Right ventricle myocardium inferior (tissue), 1 donor: ENCODE data around the gene PTPRN2. TPM values are rescaled to one million over a fixed set of nuclear protein-coding genes. Genes with fewer than 3 reads are reported as not detected.

Experiments used
- ATAC-seq: fragments of 200-7000 bp; cut with Tn5 transposase; one replicate; pipeline ENCODE4 v1.9.1; 2020; ENCODE audit warnings: mild to moderate bottlenecking, moderate library complexity
- DNase-seq: peaks from one replicate; pipeline ENCODE4 v3.0.0; 2021; ENCODE audit errors: missing footprints
- intact Hi-C: fragments of 100-400 bp; cut with DNase I; formaldehyde crosslinking; loops from one replicate; pipeline ENCODE4 v1.11.0; 2022
- total RNA-seq: library from RNA; stranded (reverse); fragmentation: NEBNext Ultra II Directional; extraction: Animal tissue kit (Norgen Biotek cat#: 25700); gene quantifications from one replicate; pipeline ENCODE4 v1.2.1, GENCODE V29; 2021
- donor health status: DM: no; HTN: yes; CAD: no; lungs with severe emphysema.

The PTPRN2 gene
- total RNA-seq, 1 donor from 2014 or later = 1.6 TPM

DNA sequence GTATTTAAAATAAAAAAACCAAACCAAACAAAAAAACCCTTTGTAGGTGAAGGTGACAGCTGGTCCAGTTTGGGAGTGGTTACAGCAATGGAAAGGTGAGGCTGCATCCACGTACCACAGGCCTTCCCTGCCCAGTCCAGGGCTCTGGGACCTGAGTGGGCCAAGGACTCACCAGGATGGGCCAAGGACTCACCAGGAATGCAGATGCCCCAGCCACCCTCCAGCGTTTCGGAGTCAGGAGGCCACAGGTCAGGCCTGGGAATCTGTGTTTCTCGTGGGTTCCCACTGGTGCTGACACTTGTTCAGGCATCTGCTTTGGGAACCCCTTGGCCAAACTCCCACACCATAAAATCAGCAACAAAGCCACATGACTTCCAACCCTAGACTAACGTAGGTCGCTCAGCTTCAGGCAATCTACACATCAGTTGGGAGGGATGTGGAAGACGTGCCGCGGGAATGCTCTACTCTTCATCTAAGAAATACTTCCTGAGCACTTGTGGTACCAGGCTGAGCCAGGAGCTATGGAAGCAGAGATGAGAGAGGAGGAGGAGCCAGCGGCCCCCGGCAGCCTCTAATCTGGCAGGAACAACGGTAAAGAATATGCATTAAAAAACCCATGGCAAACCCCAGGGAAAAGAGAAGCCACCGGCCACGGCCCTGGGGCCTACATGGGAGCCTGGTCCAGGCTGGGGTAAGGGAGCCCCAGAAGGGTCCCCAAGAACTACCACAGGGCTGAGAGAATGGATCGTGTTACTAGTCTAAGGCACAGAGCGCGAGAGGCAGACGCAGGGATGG is 473.4 kb downstream of the PTPRN2 start:
- intact Hi-C loops = no loop called here
- DNase-seq = no peak
- no peak for ATAC-seq

DNA sequence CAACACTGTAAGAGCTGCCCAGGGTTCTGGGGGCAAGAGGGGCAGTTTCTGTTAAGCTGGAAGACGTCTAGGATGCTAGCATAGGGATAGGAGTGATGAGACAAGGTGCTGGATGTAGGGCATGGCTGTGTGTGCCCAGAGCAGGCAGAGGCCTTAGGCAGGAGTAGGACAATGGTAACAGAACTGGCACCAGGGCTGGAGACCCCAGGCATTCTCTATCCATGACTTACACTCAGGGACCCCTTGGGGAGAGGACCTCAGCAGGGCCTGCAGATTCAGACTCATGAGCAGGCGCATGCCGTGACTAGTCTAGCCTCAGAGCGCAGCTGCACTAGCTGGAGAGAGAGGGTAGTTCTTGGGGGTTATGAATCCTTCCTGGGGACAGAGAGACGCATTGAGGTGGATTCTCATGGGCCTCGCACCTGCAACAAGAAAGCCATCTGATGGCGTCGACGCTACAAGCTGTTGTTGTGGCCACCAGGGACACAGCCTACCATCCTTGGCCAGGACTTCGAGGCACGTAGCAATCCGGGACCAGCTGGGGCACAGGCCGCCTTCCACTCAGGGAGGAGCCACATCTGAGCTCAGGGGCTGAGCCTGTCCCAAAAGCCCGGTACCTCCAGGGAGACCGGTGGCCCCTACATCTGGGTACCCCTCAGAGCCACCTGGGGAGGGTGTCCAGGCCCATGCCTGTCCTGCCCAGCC is 474.1 kb downstream of the PTPRN2 start:
- no peak for ATAC-seq
- DNase-seq = no peak
- intact Hi-C loops = no loop called here

DNA sequence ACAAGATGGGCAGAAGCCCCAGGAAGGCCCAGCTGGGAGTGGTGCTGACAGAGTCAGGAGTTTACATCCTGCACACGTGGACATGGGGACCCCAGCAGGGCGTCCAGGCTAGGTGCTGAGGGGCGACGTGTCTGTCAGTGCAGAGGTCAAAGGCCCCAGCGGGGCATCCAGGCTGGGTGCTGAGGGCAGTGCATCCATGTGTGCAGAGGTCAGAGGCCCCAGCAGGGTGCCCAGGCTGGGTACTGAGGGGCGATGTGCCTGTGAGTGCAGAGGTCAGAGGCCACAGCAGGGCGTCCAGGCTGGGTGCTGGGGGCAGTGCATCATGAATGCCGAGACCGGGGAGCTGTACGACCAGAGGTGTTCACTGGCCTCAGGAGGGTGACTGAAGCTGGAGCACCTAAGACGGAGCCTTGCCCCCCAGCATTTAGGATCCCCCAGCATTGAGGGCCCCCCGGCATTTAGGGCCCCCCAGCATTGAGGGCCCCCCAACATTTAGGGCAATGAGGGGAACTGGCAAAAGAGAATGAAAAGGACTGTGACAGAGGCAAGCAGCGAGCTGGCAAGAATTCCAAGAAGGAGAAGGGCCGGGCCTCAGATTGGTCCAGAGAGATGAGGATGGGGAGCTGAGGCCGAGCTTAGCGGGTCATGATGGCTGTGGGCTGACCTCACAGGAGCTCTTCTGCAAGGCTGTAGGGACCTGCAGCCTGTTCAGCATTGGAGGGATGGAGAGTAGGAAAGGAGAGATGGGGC is 474.9 kb downstream of the PTPRN2 start:
- intact Hi-C loops = no loop called here
- DNase-seq (no peak), ATAC-seq (no peak)

DNA sequence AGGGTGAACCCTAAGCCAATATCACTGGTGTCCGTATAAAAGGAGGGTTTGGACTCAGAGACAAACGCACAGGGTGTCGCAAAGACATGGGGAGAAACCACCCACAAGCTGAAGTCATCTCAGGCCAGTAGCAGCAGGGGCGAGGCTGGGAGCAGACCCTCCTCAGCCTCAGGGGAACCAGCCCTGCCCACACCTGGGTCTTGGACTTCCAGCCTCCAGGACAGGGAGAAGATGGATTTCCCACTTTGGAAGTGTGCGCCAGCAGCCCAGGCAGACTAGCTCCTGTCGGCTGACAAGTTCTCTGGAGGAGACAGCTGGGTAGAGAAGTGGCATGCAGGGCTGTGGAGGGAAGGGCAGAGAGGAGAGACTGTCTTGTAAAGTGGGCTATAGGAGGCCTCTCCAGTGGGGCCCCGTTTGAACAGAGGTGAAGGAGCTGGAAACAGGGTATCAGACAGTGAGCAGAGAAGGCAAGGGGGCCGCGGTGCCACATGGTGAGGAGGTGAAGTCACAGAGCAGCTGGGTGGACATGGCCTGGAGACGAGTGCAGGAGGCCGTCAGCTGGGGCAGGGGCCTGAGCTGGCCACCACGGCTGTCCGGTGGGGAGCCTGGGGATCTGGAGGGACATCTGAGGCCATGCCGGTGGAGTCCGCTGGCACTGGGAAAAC is 475.6 kb downstream of the PTPRN2 start:
- DNase-seq = no peak
- intact Hi-C loops = no loop called here
- ATAC-seq = no peak

DNA sequence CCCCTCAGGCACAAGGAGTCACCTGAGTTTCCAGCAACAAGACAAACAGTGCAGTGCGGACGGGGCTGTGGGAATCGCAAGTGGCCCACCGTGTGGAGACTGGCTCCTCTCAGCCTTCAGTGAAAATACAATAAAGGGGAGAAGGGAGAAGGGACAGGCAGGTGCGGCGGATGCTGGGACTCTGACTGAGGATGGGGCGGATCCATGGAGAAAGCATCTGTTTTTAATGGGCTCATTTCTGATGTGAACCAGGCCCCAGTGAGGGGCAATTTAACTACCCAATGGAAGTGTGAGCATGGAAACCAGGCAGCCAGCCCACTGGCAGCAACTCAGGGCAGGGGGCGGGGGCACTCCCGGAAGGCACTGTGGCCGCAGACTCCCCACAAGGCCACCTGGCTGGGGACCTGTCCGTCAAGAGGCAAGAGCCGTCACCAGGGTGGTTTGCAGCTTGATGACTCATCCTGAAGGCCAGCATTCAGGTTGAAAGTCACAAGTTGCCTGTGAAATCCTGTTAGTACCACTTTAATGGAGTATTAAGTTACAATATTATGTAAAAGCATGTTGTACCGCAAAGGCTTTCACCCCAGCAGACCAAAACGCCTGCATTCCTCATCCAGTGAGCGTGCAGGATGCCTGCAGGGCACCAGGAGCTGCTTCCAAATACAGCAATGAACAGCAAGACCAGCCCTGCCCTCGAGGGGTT is 476.4 kb downstream of the PTPRN2 start:
- intact Hi-C loops = no loop called here
- ATAC-seq (no peak), DNase-seq (no peak)

DNA sequence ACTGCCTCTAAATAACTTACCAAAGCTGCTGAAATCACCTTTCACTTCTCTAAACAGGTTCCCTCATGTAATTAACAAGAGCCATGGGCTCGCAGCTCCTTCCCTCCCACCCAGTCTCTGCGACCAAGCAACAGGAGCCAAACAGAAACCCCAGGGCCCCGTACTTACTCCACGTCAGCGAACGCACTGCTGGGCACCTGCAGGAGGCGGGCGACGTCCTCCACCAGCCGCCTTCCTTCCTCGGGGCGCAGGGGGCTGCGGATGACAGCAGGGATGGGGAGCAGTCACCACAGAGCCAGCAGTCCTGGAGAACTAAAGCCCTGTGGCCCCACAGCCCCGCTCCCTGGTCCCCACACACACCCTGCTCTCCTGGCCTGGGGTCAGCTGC is 477.0 kb downstream of the PTPRN2 start:
- DNase-seq (no peak), ATAC-seq (no peak)
- intact Hi-C loops = no loop called here

DNA sequence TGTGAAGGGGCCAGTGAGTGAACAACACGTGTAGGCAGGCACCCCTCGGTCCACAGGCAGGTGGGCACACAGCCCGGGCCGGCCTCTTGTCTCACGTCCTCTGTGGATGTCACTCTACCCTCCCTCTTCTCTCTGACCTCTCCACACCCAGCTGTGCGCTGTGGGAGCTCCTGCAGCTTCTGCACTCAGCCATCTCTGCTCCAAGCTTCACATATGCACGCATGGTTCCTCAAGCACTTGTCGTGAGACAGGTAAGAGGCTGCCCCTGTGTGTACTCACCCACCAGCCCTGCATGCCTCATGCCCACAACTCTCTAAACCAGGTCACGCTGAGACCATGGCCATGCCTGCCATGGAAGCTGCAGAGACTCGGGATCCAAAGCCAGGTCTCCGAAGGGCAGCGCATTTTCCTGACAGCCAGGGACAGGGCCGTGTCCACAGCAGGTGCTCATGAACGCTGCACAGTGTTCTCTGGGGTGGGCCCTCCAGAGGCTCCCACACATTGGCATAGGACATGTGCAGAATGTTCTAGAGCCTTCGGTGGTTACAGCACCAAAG is 477.5 kb downstream of the PTPRN2 start:
- no peak for ATAC-seq
- intact Hi-C loops = no loop called here
- no peak for DNase-seq

DNA sequence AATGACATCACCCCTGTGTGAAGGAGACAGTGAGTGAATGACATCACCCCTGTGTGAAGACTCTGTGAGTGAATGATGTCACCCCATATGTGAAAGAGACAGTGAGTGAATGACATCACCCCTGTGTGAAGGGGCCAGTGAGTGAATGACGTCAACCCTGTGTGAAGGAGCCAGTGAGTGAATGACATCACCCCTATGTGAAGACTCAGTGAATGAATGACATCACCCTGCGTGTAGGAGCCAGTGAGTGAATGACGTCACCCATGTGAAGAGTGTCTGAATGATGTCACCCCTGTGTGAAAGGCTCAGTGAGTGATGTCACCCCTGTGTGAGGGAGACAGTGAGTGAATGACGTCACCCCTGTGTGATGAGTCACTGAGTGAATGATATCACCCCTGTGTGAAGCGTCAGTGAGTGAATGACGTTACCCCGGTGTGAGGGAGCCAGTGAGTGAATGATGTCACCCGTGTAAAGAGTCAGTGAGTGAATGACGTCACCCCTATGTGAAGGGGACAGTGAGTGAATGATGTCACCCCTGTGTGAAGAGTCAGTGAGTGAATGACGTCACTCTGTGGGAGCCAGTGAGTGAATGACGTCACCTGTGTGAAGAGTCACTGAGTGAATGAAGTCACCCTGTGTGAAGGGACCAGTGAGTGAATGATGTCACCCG is 478.1 kb downstream of the PTPRN2 start:
- DNase-seq = no peak
- intact Hi-C loops = no loop called here
- no peak for ATAC-seq

DNA sequence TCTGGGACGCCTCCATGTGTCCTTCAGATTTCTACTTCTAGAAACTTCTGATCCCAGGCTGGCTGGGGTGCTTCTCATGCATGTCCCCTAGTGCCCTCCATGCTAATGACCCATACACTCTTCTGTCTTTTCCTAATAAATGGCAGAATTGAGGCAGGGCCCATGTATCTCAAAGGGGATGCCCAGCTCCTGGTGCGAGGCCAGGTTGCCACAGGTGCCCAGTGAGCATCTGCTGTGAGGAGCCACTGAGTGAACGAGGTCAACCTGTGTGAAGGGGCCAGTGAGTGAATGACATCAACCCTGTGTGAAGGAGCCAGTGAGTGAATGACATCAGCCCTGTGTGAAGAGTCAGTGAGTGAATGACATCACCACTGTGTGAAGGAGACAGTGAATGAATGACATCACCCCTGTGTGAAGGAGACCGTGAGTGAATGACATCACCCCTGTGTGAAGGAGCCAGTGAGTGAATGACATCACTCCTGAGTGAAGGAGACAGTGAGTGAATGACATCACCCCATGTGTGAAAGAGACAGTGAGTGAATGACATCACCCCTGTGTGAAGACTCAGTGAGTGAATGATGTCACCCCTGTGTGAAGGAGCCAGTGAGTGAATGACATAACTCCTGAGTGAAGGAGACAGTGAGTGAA is 478.9 kb downstream of the PTPRN2 start:
- intact Hi-C loops = no loop called here
- ATAC-seq = no peak
- no peak for DNase-seq

DNA sequence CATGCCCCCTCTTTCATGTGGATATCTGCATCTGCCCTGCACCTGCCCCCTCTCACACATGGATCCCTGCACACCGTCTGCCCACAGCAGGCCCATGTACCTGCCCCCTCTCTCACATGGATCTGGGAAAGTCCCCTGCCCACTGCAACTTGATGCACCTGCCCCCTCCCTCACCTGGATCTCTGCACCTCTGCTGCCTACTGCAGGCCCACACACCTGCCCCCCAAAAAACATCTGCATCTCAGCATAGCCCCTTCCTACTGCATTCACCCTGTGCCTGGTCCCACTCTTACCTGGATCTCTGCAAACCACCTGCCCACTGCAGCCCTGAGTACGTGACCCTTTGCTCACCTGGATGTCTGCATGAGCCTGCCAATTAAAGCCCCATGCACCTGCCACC is 479.8 kb downstream of the PTPRN2 start:
- ATAC-seq = no peak
- intact Hi-C loops = no loop called here
- no peak for DNase-seq

DNA sequence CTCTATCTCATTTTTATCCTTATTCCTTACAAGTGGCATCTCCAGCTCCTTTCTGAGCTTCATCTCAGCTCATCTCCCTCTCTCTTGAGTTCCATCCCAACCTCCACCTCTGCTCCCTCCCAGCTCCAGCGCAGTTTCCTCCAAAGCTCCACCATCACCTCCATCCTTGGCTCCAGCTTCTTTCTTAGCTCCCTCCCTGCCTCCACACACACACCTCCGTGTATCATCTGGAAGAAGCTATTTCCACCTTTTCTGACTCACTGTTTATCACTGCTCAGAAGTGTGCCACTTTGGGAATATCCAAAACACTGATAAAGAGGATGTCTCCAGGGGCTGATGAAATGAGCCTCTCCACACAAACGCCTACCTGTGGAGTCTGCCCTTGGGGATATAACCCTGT is 481.4 kb downstream of the PTPRN2 start:
- DNase-seq (no peak), ATAC-seq (no peak)
- intact Hi-C loops = no loop called here

DNA sequence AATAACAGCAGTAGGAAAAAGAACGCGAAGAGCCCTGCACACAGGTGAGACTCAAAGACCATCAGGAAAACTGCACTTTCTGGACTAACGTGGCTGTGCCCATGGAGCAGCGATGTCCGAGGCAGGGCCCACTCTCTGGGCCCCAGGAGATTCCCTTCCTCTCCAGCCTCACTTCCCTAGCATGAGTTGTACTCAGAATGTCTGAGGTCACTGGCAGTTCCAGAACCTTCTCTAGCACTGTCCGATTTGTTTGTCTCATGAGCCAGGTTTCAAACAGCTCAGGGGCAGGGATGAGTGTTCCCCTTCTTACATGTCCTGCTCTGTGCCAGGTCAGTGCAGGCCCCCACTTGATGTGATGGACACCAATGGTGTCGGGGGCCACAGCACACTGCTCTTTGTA is 484.2 kb downstream of the PTPRN2 start:
- intact Hi-C loops = no loop called here
- DNase-seq = no peak
- ATAC-seq = no peak

DNA sequence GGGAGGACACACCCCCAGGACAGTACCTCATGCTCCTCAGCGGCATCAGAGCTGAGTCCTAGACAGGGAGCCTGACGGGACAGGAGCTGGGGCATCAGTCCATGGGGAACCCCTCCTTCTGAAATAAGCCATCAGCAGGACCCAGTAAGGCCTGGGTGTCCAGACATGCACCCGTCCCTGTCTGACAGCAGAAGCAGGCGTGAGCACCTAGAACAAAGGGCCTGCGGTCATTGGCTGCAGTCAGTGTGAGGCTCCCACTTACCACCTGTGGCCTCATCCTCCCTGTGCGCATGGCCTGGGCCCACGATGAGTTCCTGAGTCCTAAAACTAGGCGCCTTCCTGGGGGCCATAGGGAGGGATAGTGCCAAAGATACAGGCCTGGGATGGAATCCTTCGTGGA is 484.7 kb downstream of the PTPRN2 start:
- DNase-seq = no peak
- intact Hi-C loops = no loop called here
- no peak for ATAC-seq

DNA sequence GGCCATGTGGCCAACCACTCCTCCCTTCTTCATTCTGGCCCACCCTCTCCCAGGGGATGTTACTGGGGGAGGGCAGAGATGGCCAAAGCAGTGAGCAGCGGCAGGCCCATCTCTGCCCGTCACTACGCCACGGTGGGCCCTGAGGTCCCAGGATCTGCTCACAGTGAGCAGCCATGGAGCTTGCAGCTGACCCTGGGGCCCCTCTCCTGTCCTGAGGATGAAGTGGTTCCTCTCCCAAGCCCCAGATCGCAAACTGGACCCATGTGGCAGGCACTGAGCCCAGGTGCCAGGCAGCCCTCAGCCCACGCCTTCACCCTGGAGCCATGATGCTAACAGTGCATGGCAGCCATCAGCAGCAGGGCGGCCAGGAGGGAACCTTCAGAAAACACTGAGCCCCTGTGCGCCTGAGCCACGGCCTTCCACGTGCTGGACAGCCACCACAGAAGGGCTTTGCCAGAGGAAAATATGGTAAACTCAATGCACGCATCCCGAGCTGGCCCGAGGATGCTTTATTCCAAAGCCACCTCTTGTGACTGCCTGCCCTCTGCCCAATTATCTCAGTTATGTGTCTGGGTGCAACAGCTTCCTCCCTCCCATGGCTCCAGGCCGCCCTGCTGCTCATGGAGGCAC is 485.7 kb downstream of the PTPRN2 start:
- intact Hi-C loops = no loop called here
- ATAC-seq (no peak), DNase-seq (no peak)

DNA sequence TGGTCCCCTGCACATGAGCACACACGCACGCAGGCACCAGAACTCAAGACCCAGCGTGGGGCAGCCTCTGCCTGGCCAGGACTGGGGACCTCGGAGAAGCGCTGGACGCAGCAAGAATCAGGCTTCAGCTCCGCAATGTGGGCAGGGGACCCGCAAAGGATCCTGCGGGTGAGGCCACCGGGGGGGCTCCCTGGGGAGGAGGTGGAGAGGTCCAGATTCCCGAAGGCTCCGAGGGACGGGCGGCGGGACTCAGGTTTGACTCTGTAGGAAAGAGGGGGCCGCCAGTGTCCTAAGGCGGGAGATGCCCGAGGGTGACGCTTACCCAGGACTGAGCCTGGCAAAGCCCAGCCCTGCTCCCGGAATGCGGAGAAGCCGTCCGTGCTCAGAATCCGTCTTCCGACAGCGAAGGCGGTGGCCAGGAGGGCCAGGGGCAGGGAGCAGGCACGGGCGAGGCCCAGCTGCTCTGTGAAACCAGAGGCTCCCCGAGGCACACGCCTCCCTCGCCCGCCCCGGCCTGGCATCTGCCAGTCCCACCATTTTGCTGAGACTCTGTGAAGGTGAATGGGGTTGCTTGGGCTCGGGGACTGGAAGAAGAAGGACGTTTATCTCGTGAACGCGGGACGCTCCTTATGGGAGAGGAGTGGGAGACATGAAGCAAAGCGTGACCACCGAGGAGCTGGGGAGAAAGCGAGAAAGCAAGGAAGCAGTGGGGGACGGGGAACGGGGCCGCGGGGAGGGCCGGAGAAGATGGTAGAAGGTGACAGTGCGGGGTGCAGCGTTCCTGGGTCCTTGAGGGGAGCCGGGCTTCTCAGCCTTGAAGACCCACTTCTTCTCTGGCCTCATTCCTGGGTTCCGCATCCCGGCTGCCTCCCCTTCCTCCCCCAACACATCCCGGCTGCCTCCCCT is 489.2 kb downstream of the PTPRN2 start:
- DNase-seq = no peak
- no peak for ATAC-seq
- intact Hi-C loops = no loop called here

DNA sequence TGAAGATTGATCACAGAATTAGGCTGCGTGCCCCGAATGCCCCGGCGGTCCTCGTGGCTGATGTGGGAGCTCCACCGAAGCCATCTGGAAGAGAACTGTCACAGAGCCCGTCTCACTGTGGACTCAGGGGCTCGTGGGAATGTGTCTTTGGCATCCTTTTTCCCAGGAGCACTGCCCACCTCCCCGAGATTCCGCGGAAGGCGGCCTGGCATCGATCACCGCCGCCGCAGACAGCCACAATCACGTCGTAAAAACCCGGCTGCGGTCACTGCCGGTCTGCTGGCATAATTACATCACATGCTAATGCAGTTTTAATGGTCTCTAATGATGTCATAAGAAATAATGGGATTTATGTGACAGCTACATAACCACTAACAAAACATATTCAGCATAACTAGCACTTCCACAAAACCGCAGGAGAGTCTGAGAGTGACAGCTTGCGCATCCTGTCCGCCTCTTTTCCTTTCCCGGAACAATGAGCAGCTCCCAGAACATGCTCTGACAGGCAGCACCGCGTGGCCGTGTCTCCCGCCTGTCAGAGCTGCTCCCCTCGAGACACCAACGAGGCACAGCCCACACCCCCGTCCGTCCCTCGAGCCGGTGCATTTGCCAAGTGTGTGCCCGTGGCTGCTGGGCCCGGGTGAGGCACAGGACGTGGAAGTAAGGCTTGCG is 490.0 kb downstream of the PTPRN2 start:
- ATAC-seq = no peak
- intact Hi-C loops = no loop called here
- no peak for DNase-seq
